CD4-positive, alpha-beta T cell treated with Interleukin-15 for 1 hour (primary cell): ENCODE measurements around the gene PNMA6F.
"Not testable (repeated sequence)": the region's sequence is repeated elsewhere in the genome, so short reads cannot be mapped to it uniquely, and the experiment has no call there.

Experiments
- DNase-seq: peaks from one replicate; pipeline ENCODE4 v3.0.0-alpha.2; 2020

Gene PNMA6F

GRCh38 chrX:153334654-153335295 lies 13.2 kb upstream of the PNMA6F start:
- no peak for DNase-seq

GRCh38 chrX:153333821-153334653 lies 12.5 kb upstream of the PNMA6F start, which contains the start of gene ZNF275:
Gene ZNF275 (plus strand): TSS chrX:153334153. CDS start chrX:153336680, 2,527 bp downstream.
- DNase-seq: peak; percentile 84

GRCh38 chrX:153333266-153333665 lies 11.7 kb upstream of the PNMA6F start:
- DNase-seq: no peak

- DNase-seq: no peak
These were observed 6.0 kb upstream of the PNMA6F start for GRCh38 chrX:153327561-153327960.

- no peak for DNase-seq
These were observed 897 bp downstream of the PNMA6F start for GRCh38 chrX:153320555-153321184.

GRCh38 chrX:153320047-153320443 lies 1.5 kb downstream of the PNMA6F start:
- not testable (repeated sequence) for DNase-seq

- no peak for DNase-seq
These were observed 2.1 kb downstream of the PNMA6F start for GRCh38 chrX:153319295-153320046.

GRCh38 chrX:153318811-153319210 lies 2.8 kb downstream of the PNMA6F start:
- DNase-seq: no peak

GRCh38 chrX:153317996-153318722 lies 3.4 kb downstream of the PNMA6F start:
- no peak for DNase-seq

GRCh38 chrX:153317306-153317705 lies 4.3 kb downstream of the PNMA6F start:
- no peak for DNase-seq

- DNase-seq: no peak
These were observed 8.7 kb downstream of the PNMA6F start for GRCh38 chrX:153312842-153313241.

GRCh38 chrX:153312041-153312440 lies 9.5 kb downstream of the PNMA6F start:
- DNase-seq: no peak

GRCh38 chrX:153310901-153311300 lies 10.7 kb downstream of the PNMA6F start:
- no peak for DNase-seq

GRCh38 chrX:153307276-153308178 lies 14.0 kb downstream of the PNMA6F start:
- no peak for DNase-seq

GRCh38 chrX:153306527-153307115 lies 14.9 kb downstream of the PNMA6F start:
- DNase-seq: no peak

GRCh38 chrX:153305972-153306371 lies 15.6 kb downstream of the PNMA6F start:
- DNase-seq: no peak

GRCh38 chrX:153304988-153305736 lies 16.4 kb downstream of the PNMA6F start:
- DNase-seq: no peak

- DNase-seq: no peak
These were observed 18.0 kb downstream of the PNMA6F start for GRCh38 chrX:153303276-153304262.

GRCh38 chrX:153302796-153303195 lies 18.8 kb downstream of the PNMA6F start:
- DNase-seq: no peak
